Activated CD4-positive, CD25-positive, alpha-beta regulatory T cell (primary cell): ENCODE results near the gene LIPA.
A peak's percentile ranks its signal among the peaks of the same experiment; 100 is the strongest.
"Not testable (repeated sequence)": the region's sequence is repeated elsewhere in the genome, so short reads cannot be mapped to it uniquely, and the experiment has no call there.

ENCODE experiments used
- DNase-seq, 4 experiments: peaks; one replicate each; lab custom pipeline; 2025; lab: John Stamatoyannopoulos, UW

The LIPA gene

GRCh38 chr10:89207801-89208551 is 43.6 kb downstream of the LIPA start:
- no peak for DNase-seq

DNA sequence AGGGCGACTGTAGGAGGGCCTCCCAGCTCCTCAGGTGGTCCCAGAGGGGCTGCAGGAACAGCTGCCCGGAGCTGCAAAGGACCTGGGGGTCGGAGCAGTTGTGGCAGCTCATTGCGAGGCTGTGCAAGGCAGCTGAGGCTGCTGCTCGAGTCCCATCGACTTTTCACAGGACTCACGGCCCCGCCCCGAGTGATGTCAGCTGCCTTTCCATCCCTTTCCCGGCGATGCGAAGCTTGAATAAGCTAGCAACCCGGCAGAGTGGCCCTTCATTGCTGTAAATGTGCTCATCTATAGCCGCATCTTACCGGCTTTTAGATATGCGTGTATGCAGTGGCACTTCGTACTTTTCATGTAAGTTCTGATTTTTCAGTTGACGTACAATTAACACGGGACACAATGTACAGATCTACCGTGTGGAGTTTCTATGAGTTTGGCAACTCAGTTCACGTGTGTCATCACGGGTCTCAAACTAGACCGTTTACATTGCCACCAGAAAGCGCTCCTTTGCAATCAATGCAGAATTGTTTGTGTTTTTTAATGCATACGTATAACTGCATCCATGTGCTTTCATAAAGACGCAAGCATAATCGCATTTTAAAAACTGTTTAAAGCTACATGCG is 44.3 kb downstream of the LIPA start, which contains the start of gene CH25H:
Gene CH25H (minus strand): TSS at position 137 of the 620 bp plus-strand sequence. CDS start 25 bp downstream, at position 112.
- DNase-seq = peak in 2 of 4 experiments; percentile 4 to 11

GRCh38 chr10:89206402-89207180 is 45.0 kb downstream of the LIPA start:
- DNase-seq = peak in 1 of 4 experiments; percentile 9

DNA sequence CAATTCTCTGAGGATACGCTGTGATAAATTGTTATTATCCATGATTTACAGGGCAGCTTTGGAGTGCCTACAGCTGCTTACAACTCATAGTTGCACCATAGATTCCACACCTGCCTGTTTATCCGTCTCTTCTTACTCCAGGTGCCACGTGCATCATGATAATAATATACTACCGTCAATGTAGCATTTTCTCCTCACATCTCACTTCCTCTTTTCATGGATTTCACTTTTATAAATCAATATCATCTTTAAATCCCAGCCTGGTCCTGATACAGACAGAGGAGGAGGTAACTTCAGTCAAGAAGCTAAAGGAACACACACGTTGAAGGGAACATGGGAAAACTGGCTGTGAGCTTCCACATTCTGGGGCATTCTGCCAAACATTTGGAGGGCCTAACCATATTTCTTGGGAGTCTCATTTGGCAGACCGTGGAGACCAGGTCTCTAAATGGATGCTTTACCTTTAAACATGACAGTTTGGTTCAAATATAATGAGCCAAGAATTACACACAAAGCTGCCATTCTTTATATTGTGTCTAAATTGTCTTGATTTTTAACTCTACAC is 46.9 kb downstream of the LIPA start:
- DNase-seq = no peak

- no peak for DNase-seq
These were observed 48.3 kb downstream of the LIPA start for GRCh38 chr10:89203237-89203636.

DNA sequence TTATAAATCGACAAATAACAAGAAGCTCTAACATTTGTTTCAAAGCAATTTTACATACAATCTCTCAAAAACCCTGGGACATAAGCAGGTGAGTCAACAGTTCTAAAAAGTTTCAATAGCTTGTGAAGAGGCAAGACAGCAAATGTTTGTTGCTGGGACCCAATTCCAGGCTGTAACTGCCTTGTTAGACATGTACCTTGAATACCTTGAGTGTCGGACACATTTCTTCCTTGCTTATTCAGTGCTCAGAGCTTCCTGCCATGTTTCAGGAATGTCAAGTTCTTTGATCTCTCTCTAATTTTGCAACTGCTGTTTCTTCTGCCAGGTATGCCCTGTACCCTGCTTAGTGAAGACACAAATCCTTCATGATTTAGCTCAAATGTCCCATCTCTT is 49.5 kb downstream of the LIPA start:
- DNase-seq = no peak

- DNase-seq = no peak
These were observed 50.1 kb downstream of the LIPA start for GRCh38 chr10:89201345-89202032.

DNA sequence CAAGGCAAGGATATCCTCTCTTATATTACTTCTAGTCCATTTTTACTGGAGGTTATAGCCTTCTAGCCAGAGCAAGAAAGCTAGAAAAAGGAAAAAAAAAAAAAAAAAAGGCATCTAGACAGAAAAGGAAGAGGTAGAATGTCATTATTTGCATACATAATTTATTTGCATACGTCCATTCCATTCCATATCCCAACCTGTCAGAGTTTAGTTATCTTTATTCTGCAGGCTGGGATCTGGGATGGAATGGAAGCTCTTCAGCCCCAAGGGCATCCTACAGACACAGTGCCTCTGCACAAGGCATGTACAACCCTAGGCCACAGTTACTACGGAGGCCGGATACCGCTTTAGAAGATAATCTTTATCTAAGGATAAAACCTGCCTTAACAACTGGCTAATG is 54.1 kb downstream of the LIPA start:
- DNase-seq = no peak

DNA sequence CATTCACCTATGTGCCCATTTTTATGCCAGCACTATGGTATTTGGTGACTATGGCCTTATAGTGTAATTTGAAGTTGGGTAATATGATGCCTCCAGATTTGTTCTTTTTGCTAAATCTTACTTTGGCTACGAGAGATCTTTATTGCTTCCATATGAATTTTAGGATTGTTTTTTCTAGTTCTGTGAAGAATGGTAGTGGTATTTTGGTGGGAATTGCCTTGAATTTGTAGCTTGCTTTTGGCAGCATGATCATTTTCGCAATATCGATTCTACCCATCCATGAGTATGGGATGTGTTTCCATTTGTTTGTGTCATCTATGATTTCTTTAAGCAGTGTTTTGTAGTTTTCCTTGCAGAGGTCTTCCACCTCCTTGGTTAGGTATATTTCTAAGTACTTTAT is 60.3 kb downstream of the LIPA start:
- DNase-seq = not testable (repeated sequence)

- no peak for DNase-seq
These were observed 62.3 kb downstream of the LIPA start for GRCh38 chr10:89189211-89189734.

DNA sequence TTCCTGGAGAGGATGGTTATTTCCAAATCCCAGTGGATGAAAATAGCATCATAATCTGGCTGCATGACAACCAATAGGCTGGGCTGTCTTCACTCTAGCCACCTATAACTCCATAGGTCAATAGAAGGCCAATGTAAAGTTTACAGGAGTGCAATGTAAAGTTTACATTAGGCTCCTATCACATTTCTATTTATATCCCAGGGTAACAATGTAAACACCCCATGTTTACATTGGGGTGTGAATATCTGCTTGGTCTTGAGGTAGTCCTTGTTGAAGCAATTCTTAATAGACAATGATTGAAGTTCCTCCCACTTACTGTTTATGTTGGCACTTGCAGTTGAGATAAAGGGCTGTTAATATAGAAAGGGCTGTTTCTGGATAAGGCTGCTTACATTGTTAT is 65.9 kb downstream of the LIPA start:
- no peak for DNase-seq

DNA sequence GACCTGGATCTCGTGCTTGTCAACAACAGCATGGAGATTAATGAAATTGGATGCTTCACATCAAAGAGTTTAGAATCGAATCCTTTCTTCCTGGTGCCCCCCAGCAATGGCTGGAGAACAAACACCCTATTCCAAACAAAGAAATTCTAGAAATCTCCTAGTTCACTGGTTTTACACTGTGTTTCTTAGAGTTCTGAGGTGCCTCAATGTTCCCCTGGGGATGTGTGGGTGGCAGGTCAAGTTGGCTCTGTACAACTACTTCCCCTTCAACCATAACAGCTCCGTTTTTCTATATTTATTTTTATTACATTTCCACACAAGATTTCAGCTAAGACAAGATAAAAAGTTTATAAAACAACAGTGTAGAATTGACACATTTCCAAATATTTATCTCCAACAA is 66.9 kb downstream of the LIPA start:
- no peak for DNase-seq

GRCh38 chr10:89183571-89183970 is 68.0 kb downstream of the LIPA start:
- DNase-seq = no peak

DNA sequence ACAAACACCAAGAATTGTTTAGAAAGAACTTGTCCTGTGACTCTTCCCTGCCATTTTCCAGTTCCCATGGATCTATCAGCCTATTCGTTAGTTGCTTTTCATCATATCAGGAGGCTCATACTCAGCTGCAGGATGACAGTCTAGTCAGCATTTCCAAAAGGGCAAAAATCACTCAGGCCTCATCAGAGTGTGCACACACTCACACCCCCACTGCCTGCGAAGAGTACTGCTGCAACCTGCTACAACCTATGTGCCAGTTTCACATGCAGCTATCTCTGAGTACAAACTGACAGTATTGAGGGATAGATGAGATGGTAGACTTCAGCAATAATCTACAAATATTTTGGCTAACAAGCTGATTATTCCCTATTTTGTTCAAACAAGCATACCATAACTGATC is 68.7 kb downstream of the LIPA start:
- no peak for DNase-seq

- DNase-seq = no peak
These were observed 75.8 kb downstream of the LIPA start for GRCh38 chr10:89175816-89176215.

- DNase-seq = no peak
These were observed 78.5 kb downstream of the LIPA start for GRCh38 chr10:89173075-89173474.

- DNase-seq = no peak
These were observed 79.6 kb downstream of the LIPA start for GRCh38 chr10:89171996-89172395.

- DNase-seq = no peak
These were observed 80.2 kb downstream of the LIPA start for GRCh38 chr10:89171263-89171872.

GRCh38 chr10:89168354-89168900 is 83.1 kb downstream of the LIPA start:
- not testable (repeated sequence) for DNase-seq

DNA sequence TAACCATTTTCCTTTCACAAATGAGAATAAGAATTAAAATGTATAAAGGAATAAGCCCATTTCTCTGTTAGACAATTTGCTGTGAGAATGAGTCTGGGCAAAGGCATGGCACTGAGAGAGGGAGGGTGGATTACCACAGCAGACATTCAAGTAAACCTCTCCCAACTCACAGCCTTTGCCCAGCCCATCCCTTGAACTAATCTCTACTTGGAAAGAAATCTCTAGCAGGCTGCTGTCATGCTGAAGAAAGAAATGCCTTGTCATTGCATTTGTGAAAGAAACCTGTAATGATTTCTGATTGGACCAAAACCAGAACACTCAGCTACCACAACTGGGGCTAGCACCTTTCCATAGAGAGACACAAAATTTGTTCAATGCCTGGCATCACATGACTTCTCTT is 83.7 kb downstream of the LIPA start:
- DNase-seq = no peak

GRCh38 chr10:89165923-89166322 is 85.7 kb downstream of the LIPA start:
- no peak for DNase-seq
